ENCODE measurements around the gene SASH1. TPM values are rescaled to one million over a fixed set of nuclear protein-coding genes. Genes with fewer than 3 reads are reported as not detected.

SASH1 gene
- total RNA-seq, 1 experiment from 2014 or later = 6.6 TPM

DNA sequence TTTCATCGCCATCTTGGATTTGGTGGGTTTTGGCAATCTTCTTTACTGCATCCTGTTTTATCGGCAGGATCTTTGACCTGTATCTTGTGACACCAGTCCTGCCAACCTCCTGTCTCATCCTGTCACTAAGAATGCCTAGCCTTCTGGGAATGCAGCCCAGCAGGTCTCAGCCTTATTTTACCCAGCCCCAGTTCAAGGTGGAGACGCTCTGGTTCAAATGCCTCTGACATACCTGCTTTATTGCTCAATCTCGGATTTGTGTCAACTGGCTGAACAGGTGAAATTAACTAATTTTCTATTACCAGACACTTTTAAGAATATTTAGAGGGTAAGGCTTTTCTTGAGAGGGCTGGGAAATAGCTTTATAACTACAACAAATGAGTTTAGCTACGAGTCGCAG lies 102.5 kb downstream of the SASH1 start:
- POLR2A ChIA-PET = no interaction called here
- BruUV-seq (replicated peaks) = no TSS peak
- no peak for DNase-seq (ENCODE audit: low read depth, low spot score)
- in situ Hi-C loops (cut with HindIII; ENCODE audit: low pct_unique_long_range_greater_than_20kb, low sequenced_read_pairs) (no loop called here), intact Hi-C loops (cut with micrococcal nuclease; ENCODE audit: unreplicated experiment) (no loop called here)
- no peaks in the 10 kb centered on the region for H3K27me3 ChIP-seq (ENCODE audit: control insufficient read depth, insufficient read depth, low read length)
- no peaks in the 10 kb centered on the region for H3K9me3 ChIP-seq (ENCODE audit: control insufficient read depth, insufficient read depth, low read depth, low read length)
- ATAC-seq = no peak
- H3K4me1 ChIP-seq (ENCODE audit: control insufficient read depth, insufficient read depth, low read length) = peaks cover 12% of the 10 kb centered on the region
- no peaks in the 10 kb centered on the region for H3K36me3 ChIP-seq (ENCODE audit: control insufficient read depth, insufficient read depth, low read length)
- no peak overlapping the region for H3K4me3 ChIP-seq (ENCODE audit: low read depth in 2 of 2, low read length in 2 of 2)
- TF ChIP-seq TCF7L2 (IDR thresholded peaks at IDR 0.05; ENCODE audit: low read depth, low read length) = no peak
- TF ChIP-seq, protein P1, sequence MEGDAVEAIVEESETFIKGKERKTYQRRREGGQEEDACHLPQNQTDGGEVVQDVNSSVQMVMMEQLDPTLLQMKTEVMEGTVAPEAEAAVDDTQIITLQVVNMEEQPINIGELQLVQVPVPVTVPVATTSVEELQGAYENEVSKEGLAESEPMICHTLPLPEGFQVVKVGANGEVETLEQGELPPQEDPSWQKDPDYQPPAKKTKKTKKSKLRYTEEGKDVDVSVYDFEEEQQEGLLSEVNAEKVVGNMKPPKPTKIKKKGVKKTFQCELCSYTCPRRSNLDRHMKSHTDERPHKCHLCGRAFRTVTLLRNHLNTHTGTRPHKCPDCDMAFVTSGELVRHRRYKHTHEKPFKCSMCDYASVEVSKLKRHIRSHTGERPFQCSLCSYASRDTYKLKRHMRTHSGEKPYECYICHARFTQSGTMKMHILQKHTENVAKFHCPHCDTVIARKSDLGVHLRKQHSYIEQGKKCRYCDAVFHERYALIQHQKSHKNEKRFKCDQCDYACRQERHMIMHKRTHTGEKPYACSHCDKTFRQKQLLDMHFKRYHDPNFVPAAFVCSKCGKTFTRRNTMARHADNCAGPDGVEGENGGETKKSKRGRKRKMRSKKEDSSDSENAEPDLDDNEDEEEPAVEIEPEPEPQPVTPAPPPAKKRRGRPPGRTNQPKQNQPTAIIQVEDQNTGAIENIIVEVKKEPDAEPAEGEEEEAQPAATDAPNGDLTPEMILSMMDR (IDR thresholded peaks at IDR 0.05) = no peak
- no peak for TF ChIP-seq SIN3A (IDR thresholded peaks at IDR 0.05; ENCODE audit: borderline replicate concordance, insufficient read depth, low read depth, low read length)
- TF ChIP-seq POLR2AphosphoS5 (IDR thresholded peaks at IDR 0.05; ENCODE audit: low read depth, low read length) = no peak
- TF ChIP-seq, protein P2, sequence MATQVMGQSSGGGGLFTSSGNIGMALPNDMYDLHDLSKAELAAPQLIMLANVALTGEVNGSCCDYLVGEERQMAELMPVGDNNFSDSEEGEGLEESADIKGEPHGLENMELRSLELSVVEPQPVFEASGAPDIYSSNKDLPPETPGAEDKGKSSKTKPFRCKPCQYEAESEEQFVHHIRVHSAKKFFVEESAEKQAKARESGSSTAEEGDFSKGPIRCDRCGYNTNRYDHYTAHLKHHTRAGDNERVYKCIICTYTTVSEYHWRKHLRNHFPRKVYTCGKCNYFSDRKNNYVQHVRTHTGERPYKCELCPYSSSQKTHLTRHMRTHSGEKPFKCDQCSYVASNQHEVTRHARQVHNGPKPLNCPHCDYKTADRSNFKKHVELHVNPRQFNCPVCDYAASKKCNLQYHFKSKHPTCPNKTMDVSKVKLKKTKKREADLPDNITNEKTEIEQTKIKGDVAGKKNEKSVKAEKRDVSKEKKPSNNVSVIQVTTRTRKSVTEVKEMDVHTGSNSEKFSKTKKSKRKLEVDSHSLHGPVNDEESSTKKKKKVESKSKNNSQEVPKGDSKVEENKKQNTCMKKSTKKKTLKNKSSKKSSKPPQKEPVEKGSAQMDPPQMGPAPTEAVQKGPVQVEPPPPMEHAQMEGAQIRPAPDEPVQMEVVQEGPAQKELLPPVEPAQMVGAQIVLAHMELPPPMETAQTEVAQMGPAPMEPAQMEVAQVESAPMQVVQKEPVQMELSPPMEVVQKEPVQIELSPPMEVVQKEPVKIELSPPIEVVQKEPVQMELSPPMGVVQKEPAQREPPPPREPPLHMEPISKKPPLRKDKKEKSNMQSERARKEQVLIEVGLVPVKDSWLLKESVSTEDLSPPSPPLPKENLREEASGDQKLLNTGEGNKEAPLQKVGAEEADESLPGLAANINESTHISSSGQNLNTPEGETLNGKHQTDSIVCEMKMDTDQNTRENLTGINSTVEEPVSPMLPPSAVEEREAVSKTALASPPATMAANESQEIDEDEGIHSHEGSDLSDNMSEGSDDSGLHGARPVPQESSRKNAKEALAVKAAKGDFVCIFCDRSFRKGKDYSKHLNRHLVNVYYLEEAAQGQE (IDR thresholded peaks at IDR 0.05; ENCODE audit: insufficient read depth in 1 of 2, low read depth in 2 of 2, low read length in 1 of 2) = no peak
- CTCF ChIA-PET = no interaction called here
- no peak overlapping the region for H3K27ac ChIP-seq (ENCODE audit: low read length)

DNA sequence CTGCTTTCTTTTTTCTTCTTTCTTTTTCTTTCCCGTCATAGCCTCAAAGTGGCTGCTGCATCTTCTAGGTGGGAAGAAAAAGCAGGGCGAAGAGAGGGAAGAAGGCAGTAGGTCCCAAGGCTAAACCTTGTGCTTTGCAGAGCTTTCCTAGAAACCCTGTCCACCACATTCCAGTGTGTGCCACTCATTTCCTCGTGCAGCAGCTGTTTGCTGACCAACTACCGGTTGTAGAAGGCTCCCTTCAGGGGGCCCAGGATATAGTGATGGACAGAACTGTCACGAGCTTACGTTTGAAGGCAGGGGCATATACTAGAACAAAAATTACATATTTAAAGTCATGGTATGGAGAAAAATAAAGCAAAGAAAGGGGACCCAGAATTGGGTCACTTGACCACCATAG lies 103.0 kb downstream of the SASH1 start:
- TF ChIP-seq POLR2AphosphoS5 (IDR thresholded peaks at IDR 0.05; ENCODE audit: low read depth, low read length) (no peak), TCF7L2 (IDR thresholded peaks at IDR 0.05; ENCODE audit: low read depth, low read length) (no peak), SIN3A (IDR thresholded peaks at IDR 0.05; ENCODE audit: borderline replicate concordance, insufficient read depth, low read depth, low read length) (no peak)
- TF ChIP-seq, protein P1 (IDR thresholded peaks at IDR 0.05) = no peak
- TF ChIP-seq, protein P2 (IDR thresholded peaks at IDR 0.05; ENCODE audit: insufficient read depth in 1 of 2, low read depth in 2 of 2, low read length in 1 of 2) = no peak
- ATAC-seq (no peak), DNase-seq (ENCODE audit: low read depth, low spot score) (no peak)
- ChIA-PET POLR2A (no interaction called here), CTCF (no interaction called here)
- Histone ChIP-seq H3K9me3 (ENCODE audit: control insufficient read depth, insufficient read depth, low read depth, low read length) (no peaks in the 10 kb centered on the region), H3K4me3 (ENCODE audit: low read depth in 2 of 2, low read length in 2 of 2) (no peak overlapping the region), H3K36me3 (ENCODE audit: control insufficient read depth, insufficient read depth, low read length) (no peaks in the 10 kb centered on the region), H3K27ac (ENCODE audit: low read length) (no peak overlapping the region), H3K27me3 (ENCODE audit: control insufficient read depth, insufficient read depth, low read length) (no peaks in the 10 kb centered on the region), H3K4me1 (ENCODE audit: control insufficient read depth, insufficient read depth, low read length) (peaks cover 11% of the 10 kb centered on the region)
- BruUV-seq (replicated peaks) = no TSS peak
- intact Hi-C loops (cut with micrococcal nuclease; ENCODE audit: unreplicated experiment) = no loop called here
- in situ Hi-C loops (cut with HindIII; ENCODE audit: low pct_unique_long_range_greater_than_20kb, low sequenced_read_pairs) = no loop called here
